ENCODE data around the gene FBL. TPM values are rescaled to one million over a fixed set of nuclear protein-coding genes. Genes with fewer than 3 reads are reported as not detected.

Gene FBL
- total RNA-seq, 1 experiment from 2014 or later: 575 TPM

DNA sequence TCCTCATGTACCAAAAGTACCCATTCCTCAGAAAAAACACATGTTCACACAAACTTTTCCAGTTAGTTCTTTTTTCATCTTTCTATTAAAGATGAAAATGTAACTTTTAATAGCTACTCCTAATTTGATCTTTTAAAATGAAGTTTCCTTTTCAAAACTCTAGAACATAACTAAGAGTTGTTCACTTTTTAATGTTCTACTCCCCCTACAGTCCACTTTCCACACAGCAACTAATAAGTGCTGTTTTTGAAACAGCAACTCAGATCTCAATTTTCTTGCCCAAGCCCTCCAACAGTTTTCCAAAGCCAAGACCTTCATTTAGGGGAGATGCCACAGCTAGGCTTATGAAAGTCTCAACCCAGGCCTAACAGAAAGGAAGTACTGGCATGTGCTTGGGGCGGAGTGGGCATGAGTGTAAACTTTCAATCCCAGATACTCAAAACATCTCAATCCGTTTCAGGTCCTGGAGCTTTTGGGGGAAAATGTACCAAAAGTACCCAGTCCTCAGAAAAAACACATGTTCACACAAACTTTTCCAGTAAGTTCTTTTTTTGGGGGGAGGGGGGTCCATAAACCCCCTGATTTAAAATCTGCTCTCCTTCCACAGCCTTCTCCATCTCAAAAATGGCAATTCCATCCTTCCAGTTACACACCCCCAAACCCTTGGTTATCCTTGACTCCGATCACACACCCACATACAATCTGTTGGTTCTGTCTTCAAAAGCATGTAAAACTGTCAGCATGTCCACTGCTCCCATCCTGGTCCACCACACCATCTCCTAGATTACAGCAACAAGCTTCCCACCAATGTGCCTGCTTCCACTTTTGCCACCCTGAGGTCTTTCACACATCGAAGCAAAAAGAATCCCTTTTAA lies 2.0 kb downstream of the FBL start:
- DNase-seq (ENCODE audit: low spot score): peak; percentile 83

DNA sequence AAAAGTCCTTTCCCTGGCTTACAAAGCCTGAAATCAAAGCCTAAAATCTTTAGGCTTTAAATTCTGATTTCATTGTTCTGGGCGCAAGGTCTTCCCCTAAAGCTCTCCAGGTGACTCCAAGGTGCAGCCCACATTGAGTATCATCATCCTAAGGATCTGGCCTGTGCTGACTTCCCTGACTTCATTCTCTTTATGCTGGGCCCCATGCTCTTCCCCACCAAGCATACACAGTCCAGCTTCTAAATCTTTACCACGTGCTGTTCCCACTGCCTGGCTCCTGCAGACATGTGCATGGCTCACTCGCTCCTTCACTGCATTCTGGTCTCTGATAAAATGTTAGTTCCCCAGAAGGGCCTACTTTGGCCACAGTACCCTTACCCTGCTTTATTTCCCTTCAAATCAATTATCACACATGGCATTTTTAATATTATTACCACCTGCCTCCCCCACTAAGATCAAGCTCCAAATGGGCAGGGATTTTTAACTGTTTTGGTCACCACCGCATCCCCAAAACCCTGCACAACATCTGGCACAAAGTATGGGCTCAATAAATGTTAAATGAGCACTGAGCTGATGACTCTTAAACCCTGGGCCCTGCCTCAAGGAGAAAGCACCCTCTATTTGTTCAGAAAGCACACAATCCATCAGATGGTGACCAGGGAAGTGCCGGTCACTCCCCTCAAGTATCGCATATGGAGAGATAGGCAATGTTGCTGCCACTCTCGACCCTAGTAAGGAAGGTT lies 3.3 kb downstream of the FBL start:
- DNase-seq (ENCODE audit: low spot score): no peak

DNA sequence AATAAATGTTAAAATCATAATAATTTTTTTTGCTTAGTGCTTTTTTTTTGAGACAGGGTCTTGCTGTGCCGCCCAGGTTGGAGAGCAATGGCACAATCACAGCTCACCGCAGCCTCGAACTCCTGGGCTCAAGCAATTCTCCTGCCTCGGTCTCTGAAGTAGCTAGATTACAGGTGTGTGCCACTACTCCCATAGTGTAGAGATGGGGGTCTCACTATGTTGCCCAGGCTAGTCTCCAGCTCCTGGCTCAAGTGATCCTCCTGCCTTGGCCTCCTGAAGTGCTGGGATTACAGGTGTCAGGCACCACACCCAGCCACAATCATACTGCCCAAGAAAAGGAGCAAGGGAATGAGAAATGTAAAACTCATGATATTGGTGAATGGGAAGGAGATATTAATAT lies 5.1 kb downstream of the FBL start:
- DNase-seq (ENCODE audit: low spot score): no peak

- DNase-seq (ENCODE audit: low spot score): no peak
Measured at GRCh38 chr19:39840492-39840891, 5.7 kb downstream of the FBL start.

DNA sequence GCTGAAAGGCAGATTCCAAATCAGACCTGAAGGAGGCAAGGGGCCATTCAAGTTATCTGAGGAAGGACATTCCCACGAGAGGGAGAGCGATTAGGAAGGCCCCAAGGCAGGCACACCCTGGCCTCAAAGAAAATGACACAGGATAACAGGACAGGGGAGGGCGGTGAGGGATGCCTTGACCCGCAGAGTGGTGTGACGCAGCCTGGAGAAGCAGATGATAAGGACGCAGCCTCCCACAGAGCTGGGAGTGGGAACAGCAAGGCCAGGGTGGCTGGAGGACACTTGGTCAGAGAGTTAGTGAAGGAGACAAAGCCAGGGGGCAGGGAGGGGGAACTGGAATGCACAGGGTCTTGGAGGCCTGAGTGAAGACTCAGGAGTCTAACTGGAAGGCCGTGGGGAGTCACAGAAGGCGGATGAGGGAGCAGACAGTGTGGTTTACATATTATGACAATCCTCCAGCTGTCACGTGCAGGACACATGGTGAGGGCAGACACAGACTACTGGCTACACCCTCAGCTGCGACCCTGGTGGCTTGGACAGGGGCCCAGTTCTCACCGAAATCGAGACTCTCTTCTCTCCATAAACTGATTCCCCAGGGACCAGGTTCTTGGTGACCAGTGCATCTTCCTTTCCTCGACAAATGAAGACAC lies 6.4 kb downstream of the FBL start:
- DNase-seq (ENCODE audit: low spot score): no peak

DNA sequence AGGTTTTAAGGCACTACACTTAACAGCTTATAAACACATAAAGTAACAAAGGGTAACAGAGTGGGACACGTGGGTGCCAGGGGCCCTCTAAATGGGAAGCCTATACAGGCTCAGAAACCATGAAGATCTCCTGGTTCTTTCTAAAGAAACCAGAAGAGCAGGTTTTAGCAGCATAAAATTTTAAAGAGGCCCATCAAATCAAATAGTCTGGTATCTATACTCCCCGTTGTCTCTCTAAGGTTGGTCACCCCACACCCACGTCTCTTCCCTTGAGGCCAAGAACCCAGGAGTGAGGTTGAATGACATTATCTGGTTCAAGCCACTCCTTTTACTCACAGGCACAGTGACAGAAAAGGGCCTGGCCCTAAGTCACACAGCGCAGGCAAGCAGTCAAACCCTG lies 7.6 kb downstream of the FBL start:
- no peak for DNase-seq (ENCODE audit: low spot score)

DNA sequence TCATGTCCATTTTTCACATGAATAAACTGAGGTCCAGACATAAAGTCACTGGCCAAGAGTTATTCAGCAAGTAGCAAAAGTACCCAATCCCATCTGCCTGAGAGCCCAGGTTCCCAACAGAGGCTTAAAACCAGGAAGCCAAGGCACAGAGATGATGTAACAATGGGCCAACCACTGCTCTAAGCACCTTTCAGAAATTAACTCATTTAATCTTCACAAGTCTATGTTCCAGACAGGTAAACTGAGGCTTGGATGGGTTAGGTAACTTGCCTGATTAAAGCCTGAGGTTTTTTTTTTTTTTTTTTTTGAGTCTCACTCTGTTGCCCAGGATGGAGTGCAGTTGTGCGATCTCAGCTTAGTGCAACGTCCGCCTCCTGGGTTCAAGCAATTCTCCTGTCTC lies 8.2 kb downstream of the FBL start:
- DNase-seq (ENCODE audit: low spot score): no peak

DNA sequence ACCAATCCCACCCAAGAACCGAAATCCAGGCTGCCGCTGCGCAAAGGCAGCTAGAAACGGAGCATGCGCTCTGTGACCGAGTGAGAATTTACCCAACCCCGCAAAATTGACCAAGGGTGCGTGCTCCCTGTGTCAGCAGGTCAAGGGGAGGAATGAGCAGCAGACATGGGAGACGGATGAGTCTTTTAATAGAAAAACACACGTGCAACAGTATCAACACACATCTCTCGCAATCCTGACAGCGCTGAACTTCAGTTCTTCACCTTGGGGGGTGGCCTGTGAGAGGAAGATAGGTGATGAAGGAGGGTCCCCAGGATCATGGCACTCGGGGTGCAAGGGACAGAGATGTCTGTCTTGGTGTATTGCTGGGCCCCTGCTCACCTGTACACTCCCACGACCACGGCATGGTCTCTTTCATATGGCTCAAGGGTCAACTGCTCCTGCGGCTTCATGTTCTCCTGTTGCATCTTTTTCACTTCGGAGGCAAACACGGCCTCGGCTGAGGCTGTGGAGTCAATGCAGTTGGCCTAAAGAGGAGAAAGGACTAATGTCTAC lies 11.8 kb downstream of the FBL start:
- no peak for DNase-seq (ENCODE audit: low spot score)

- peak; percentile 100 for DNase-seq (ENCODE audit: low spot score)
Measured at GRCh38 chr19:39833464-39834286, 12.5 kb downstream of the FBL start, which contains the start of gene DYRK1B. DYRK1B (minus strand) TSS chr19:39834162; CDS start chr19:39831867, 2,295 bp downstream.

GRCh38 chr19:39833160-39833463 lies 13.1 kb downstream of the FBL start:
- DNase-seq (ENCODE audit: low spot score): no peak

DNA sequence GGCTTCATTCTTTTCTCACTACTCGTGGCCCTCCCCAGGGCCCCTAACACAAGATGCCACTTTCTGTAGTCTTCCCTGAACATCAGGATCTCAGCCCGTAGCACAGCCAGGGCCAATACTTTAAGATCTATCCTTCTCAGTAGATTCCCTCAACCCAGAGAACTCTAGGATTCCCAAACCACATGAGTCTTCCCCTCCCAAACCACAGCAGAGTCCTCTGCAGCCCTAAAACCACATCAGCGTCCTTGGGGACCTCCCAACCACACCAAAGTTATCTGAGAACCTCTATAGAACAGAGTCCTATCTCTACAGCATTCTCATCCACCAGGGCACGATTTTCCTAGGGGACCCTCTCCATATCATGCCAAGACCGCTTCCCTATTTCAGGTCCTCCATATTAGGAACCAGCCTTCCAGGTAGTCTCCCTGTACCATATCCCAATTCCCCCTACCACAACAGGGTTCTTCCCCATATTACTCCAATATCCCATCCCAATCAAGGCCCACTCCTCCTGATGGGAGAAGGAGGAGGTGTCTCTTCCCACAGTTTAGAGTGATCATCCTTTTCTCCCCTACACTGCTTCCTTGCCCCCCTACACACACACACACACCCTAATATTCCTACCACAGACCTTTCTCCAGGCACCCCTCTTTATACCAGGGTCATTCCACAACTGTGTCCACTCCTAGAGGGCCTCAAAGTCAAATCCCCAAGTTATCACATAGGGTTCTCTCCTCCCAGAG lies 13.7 kb downstream of the FBL start:
- DNase-seq (ENCODE audit: low spot score): no peak

DNA sequence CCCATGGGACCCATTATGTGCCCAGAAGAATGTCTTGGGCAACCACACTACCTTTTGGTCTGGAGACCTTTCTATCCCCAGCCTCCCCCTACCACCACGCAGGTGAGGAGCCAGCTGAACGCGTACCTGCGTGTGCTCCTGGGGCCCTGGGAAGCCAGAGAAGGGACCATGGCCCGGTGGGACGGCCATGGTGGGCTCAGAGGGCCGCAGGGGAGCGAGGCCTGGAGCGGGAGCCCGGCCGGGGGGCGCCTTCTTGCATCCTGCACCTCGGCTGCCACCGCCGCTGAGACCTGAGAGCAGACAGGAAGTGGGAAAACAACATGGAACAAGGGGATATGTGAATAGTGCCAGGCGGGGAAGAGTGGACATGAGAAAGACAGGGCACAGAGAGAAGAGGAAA lies 14.5 kb downstream of the FBL start:
- no peak for DNase-seq (ENCODE audit: low spot score)

DNA sequence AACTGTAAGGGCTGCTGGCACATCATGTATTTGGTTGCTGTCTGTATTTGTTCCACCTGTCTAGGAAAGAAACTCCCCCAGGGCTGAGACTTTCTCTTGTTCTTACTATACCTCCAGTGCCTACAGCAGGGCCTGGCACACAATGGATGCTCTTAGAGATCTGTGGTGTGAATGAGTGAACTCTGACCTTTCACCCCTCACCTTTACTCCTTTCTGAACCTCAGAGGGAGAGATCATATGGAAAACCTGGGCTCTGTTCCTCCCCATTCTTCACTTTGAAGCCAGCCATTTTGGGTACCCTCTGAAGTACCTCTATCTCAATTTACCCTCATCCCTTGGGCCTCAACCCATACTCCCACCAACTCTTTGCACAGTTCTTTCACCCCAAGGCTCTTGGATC lies 15.3 kb downstream of the FBL start:
- no peak for DNase-seq (ENCODE audit: low spot score)

GRCh38 chr19:39830406-39830805 lies 15.8 kb downstream of the FBL start:
- no peak for DNase-seq (ENCODE audit: low spot score)

DNA sequence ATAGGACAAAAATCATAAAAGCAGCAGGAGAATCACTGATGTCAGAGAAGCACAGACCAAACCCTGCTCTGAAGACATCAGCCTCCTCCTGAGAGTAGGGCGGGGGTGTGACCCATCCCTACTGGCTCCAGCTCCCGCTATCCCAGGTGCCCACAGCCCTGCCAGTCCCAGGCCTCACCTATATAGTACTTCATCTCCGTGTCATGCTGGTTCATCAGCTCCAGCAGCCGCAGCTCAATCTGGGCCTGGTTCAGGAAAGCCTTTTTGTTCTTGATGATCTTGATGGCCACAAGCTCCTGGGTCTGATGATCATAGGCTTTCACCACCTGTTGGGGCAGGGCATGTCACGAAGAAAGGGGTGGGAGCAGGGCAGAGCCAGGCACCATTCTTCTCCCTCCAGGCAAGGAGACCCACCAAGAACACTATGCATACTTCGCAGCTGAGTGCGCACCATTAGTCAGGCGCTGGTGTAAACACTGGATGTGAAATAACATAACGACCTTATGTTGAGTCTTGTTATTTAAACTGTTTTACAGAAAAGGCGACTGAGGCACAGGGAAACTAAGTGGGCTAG lies 16.4 kb downstream of the FBL start:
- no peak for DNase-seq (ENCODE audit: low spot score)

DNA sequence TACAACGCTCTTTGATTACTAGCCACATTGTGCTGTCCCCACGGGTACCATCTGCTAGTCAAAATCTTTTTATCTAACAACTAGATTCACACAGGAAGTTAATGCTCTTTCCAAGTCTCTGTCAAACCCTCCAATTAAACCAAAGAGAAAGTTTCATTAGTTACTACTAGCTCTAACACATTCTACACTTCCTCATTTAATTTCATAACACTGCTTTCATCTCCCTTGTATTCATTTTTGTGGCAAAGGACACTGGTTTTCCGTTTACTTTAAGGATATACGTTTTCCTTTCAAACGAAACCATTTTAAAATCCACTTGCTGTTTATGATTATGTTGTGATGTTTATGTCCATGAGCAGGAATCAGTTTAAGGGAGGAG lies 17.5 kb downstream of the FBL start:
- peak; percentile 20 for DNase-seq (ENCODE audit: low spot score)

DNA sequence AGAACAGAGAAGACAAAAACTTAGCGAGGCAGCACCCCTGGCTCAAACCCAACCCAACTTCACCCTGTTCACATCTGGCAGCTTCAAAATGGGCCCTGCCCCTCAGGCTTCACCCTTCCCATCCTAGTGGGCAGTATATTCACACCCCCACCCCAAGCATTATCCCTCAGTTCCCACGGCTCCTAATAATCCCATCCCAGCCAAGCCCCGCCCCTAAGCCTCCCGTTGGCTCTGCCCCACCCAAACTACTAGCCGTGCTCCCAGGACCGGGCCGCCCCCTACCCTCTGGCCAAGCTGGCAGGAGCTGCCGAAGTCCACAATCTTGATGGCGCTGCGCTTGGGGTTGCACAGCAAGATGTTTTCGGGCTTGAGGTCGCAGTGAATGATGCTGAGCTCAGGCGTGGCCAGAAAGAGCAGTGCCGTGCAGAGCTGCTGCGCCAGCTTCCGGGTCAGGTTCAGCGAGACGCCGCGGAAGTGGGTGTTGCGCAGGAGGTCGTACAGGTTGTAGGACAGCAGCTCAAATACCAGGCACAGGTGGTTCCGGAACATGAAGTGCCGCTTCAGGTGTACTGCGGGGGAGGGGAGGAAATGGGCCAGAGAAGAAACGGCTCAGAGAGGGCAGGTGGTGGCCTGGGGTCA lies 18.0 kb downstream of the FBL start:
- DNase-seq (ENCODE audit: low spot score): no peak

GRCh38 chr19:39827216-39827615 lies 19.0 kb downstream of the FBL start:
- no peak for DNase-seq (ENCODE audit: low spot score)

DNA sequence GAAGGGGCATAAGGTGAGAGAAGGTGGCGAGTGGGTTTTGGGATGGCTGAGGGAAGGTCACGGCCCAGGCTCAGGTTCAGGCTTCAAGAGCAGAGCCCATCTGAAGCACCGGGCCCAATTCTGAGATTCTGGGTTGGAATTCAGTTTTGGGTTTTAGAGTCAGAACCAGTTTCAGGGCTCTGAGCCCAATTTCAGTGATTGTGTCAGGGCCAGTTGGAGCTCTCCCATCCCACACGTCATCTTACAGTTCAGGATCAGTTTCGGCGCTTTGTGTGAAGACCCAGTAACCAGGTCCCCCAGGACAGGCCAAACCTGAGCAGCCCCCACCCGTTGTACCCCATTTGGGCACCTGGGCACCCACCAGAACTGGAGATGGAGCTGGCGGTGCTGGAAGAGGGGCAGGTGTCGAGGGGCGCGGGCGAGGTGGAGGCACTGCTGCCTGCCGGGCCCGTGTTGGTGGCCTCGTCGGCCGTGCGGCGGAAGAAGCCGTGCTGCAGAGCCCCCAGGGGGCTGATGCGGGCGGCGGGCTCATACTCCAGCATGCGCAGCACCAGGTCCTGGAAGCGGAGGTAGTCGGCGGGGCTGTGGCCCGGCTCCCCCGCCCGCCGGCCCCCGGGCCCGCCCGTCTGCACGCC lies 19.8 kb downstream of the FBL start:
- DNase-seq (ENCODE audit: low spot score): no peak

Measured in HT-29 (cell line).